Measurements from ENCODE around the gene GALNT8. TPM values are rescaled to one million over a fixed set of nuclear protein-coding genes. Genes with fewer than 3 reads are reported as not detected.
"Not testable (repeated sequence)": the region's sequence is repeated elsewhere in the genome, so short reads cannot be mapped to it uniquely, and the experiment has no call there.

Gene GALNT8
- total RNA-seq, 1 donor = not detected

GRCh38 chr12:4742416-4742970 is 22.3 kb downstream of the GALNT8 start:
- no peak overlapping the region for H3K4me3 ChIP-seq (ENCODE audit: low read depth, low read length)
- DNase-seq (ENCODE audit: low read depth) = no peak
- TF ChIP-seq, protein P1, sequence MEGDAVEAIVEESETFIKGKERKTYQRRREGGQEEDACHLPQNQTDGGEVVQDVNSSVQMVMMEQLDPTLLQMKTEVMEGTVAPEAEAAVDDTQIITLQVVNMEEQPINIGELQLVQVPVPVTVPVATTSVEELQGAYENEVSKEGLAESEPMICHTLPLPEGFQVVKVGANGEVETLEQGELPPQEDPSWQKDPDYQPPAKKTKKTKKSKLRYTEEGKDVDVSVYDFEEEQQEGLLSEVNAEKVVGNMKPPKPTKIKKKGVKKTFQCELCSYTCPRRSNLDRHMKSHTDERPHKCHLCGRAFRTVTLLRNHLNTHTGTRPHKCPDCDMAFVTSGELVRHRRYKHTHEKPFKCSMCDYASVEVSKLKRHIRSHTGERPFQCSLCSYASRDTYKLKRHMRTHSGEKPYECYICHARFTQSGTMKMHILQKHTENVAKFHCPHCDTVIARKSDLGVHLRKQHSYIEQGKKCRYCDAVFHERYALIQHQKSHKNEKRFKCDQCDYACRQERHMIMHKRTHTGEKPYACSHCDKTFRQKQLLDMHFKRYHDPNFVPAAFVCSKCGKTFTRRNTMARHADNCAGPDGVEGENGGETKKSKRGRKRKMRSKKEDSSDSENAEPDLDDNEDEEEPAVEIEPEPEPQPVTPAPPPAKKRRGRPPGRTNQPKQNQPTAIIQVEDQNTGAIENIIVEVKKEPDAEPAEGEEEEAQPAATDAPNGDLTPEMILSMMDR (IDR thresholded peaks at IDR 0.05; ENCODE audit: insufficient read depth, low read length) = no peak

- DNase-seq (ENCODE audit: low read depth) = no peak
- no peak overlapping the region for H3K4me3 ChIP-seq (ENCODE audit: low read depth, low read length)
- TF ChIP-seq, protein P1 (IDR thresholded peaks at IDR 0.05; ENCODE audit: insufficient read depth, low read length) = no peak
Observed at GRCh38 chr12:4743046-4743445, 22.8 kb downstream of the GALNT8 start.

GRCh38 chr12:4744709-4745108 is 24.5 kb downstream of the GALNT8 start:
- DNase-seq (ENCODE audit: low read depth) = no peak
- H3K4me3 ChIP-seq (ENCODE audit: low read depth, low read length) = no peak overlapping the region
- TF ChIP-seq, protein P1 (IDR thresholded peaks at IDR 0.05; ENCODE audit: insufficient read depth, low read length) = no peak

DNA sequence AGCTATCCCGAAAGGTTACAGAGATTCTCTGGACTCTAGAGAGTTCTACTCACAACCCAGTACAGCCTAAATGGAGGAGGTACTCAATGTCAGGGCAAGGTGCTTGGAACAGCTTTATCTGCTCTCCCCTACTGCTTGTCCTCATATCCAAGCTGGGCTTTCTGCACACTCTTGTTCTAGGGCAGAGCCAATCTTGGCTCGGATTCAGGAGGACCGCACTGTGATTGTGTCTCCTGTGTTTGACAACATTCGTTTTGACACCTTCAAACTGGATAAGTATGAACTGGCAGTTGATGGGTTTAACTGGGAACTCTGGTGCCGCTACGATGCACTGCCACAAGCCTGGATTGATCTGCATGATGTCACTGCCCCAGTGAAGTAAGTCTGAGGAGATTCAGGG is 25.0 kb downstream of the GALNT8 start:
- no peak for DNase-seq (ENCODE audit: low read depth)

GRCh38 chr12:4751654-4752053 is 31.5 kb downstream of the GALNT8 start:
- not testable (repeated sequence) for H3K4me3 ChIP-seq (ENCODE audit: low read depth, low read length); DNase-seq (ENCODE audit: low read depth)

More for the DNA sequence above, 25.0 kb downstream of the GALNT8 start:
- H3K4me3 ChIP-seq (ENCODE audit: low read depth, low read length) = no peak overlapping the region
- TF ChIP-seq, protein P1 (IDR thresholded peaks at IDR 0.05; ENCODE audit: insufficient read depth, low read length) = no peak

DNA sequence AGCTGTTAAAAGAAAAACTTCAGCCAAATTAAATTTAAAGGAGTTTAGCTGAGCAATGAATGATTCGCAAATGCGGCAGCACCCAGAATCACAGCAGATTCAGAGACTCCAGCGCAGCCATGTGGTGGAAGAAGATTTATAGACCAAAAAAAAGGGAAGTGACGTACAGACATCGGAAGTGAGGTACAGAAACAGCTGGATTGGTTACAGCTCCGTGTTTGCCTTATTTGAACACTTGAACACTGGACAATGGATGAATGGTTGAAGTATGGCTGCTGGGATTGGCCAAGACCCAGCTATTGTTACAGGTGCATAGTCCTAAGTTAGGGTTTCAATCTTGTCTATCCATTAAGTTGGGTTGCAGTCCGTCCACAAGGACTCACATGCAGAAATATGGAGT is 42.6 kb downstream of the GALNT8 start:
- TF ChIP-seq, protein P1 (IDR thresholded peaks at IDR 0.05; ENCODE audit: insufficient read depth, low read length) = no peak
- H3K4me3 ChIP-seq (ENCODE audit: low read depth, low read length) = no peak overlapping the region
- no peak for DNase-seq (ENCODE audit: low read depth)

GRCh38 chr12:4763549-4763948 is 43.3 kb downstream of the GALNT8 start:
- TF ChIP-seq, protein P1 (IDR thresholded peaks at IDR 0.05; ENCODE audit: insufficient read depth, low read length) = no peak
- H3K4me3 ChIP-seq (ENCODE audit: low read depth, low read length) = no peak overlapping the region

More at GRCh38 chr12:4763549-4763948, 43.3 kb downstream of the GALNT8 start:
- DNase-seq (ENCODE audit: low read depth) = no peak

All from fibroblast of the aortic adventitia (primary cell).